Caco-2 (cell line): ENCODE results near the gene LRRC74B. TPM values are rescaled to one million over a fixed set of nuclear protein-coding genes. Genes with fewer than 3 reads are reported as not detected.
A peak's percentile ranks its signal among the peaks of the same experiment; 100 is the strongest.

Experiments used
- BruUV-seq: library from RNA; stranded (reverse); fragments of 400-500 nt; replicated peaks from 2 replicates; lab custom pipeline; 2021; lab: Mats Ljungman, UMichigan
- CTCF ChIA-PET: fragments of 300-600 bp; sonication (Branson Sonifier 250); formaldehyde crosslinking; loops from one replicate; lab custom pipeline; 2022; ENCODE audit warnings: antibody characterized with exemption; lab: Charles Lee
- POLR2A ChIA-PET: fragments of 300-600 bp; sonication (Branson Sonifier 250); formaldehyde crosslinking; loops from one replicate; lab custom pipeline; 2022; ENCODE audit warnings: antibody characterized with exemption; lab: Charles Lee
- DNase-seq, 2 experiments: peaks; one replicate each; pipeline versions ENCODE4 v3.0.0 to v3.0.0-alpha.2; 2020 to 2022
- H3K27me3 ChIP-seq: replicated peaks from 2 replicates; pipeline ENCODE4 v1.6.0; 2011; ENCODE audit warnings: low read length; ENCODE audit not compliant: control insufficient read depth, insufficient read depth
- H3K36me3 ChIP-seq: 2 replicates; pipeline ENCODE4 v1.5.1; 2011; ENCODE audit warnings: low read length; ENCODE audit not compliant: control insufficient read depth, insufficient read depth
- H3K4me1 ChIP-seq: fragments of 250-450 bp; sonication (Bioruptor Pico); 2 replicates; pipeline ENCODE4 v1.5.1; 2020; ENCODE audit warnings: mild to moderate bottlenecking
- H3K4me3 ChIP-seq: 2 replicates; pipeline ENCODE4 v1.5.1; 2011; ENCODE audit warnings: low read depth, mild to moderate bottlenecking, control low read depth, low read length
- H3K9me3 ChIP-seq: fragments of 250-450 bp; sonication (Bioruptor Pico); 2 replicates; pipeline ENCODE4 v1.5.1; 2020; ENCODE audit warnings: mild to moderate bottlenecking, moderate library complexity
- H3K27ac Mint-ChIP-seq: one replicate; pipeline ENCODE4 v1.8.0; 2022; ENCODE audit warnings: mixed read lengths; ENCODE audit not compliant: unreplicated experiment
- H3K27me3 Mint-ChIP-seq: one replicate; pipeline ENCODE4 v1.8.0; 2022; ENCODE audit warnings: mixed read lengths; ENCODE audit not compliant: insufficient read depth, unreplicated experiment
- H3K36me3 Mint-ChIP-seq: one replicate; pipeline ENCODE4 v1.8.0; 2022; ENCODE audit warnings: mild to moderate bottlenecking, mixed read lengths; ENCODE audit not compliant: insufficient read depth, unreplicated experiment
- H3K4me1 Mint-ChIP-seq: one replicate; pipeline ENCODE4 v1.8.0; 2022; ENCODE audit warnings: low read depth, mixed read lengths; ENCODE audit not compliant: unreplicated experiment
- H3K4me3 Mint-ChIP-seq: one replicate; pipeline ENCODE4 v1.8.0; 2022; ENCODE audit warnings: mild to moderate bottlenecking, moderate library complexity, mixed read lengths; ENCODE audit not compliant: unreplicated experiment
- H3K9me3 Mint-ChIP-seq: one replicate; pipeline ENCODE4 v1.8.0; 2022; ENCODE audit warnings: mixed read lengths; ENCODE audit not compliant: unreplicated experiment
- CTCF ChIP-seq, 2 experiments: fragments of 200-600 bp in 1 of 2; IDR thresholded peaks; 1 replicate in 1 of 2; 2 replicates in 1 of 2; pipeline versions ENCODE4 v1.5.1 to v1.8.0; 2011 to 2022; ENCODE audit warnings: antibody characterized with exemption in 1 of 2, control low read depth in 1 of 2, inconsistent platforms in 1 of 2, low read depth in 1 of 2, low read length in 1 of 2, mild to moderate bottlenecking in 1 of 2, moderate library complexity in 1 of 2; ENCODE audit not compliant: insufficient read depth in 1 of 2, severe bottlenecking in 1 of 2, unreplicated experiment in 1 of 2
- intact Hi-C: fragments of 100-400 bp; cut with micrococcal nuclease; formaldehyde crosslinking; loops from one replicate; pipeline ENCODE4 v1.10.0; 2022; ENCODE audit not compliant: unreplicated experiment
- total RNA-seq: library from RNA; stranded (reverse); gene quantifications from 2 replicates; pipeline ENCODE4 v1.2.3, GENCODE V29; 2022

The LRRC74B gene
- total RNA-seq, 1 experiment from 2014 or later = not detected

- CTCF ChIA-PET = interaction anchor here (0.9 kb wide), 1 partner anchor 251 kb away, joined by 3 read pairs; no protein-coding TSS in a partner anchor
- no peaks in the 10 kb centered on the region for H3K9me3 Mint-ChIP-seq
- H3K4me3 ChIP-seq = no peak overlapping the region
- no TSS peak for BruUV-seq
- H3K27ac Mint-ChIP-seq = no peak overlapping the region
- POLR2A ChIA-PET = no interaction called here
- DNase-seq = peak; percentile 67 to 75
- H3K4me1 ChIP-seq = peaks cover 12% of the 10 kb centered on the region; the same call in 1 of the 2 replicates
- no peaks in the 10 kb centered on the region for H3K36me3 ChIP-seq
- H3K27me3 Mint-ChIP-seq = no peaks in the 10 kb centered on the region
- no peak overlapping the region for H3K4me3 Mint-ChIP-seq
- H3K36me3 Mint-ChIP-seq = peaks cover 5% of the 10 kb centered on the region
- H3K27me3 ChIP-seq = no peaks in the 10 kb centered on the region
- H3K9me3 ChIP-seq = no peaks in the 10 kb centered on the region
- no peak for TF ChIP-seq CTCF (IDR thresholded peaks at IDR 0.05; ENCODE audit: insufficient read depth in 1 of 2, low read depth in 1 of 2, low read length in 1 of 2, severe bottlenecking in 1 of 2, unreplicated experiment in 1 of 2)
- intact Hi-C loops = no loop called here
- H3K4me1 Mint-ChIP-seq = peaks cover 11% of the 10 kb centered on the region
These were observed 35.9 kb upstream of the LRRC74B start for GRCh38 chr22:21009638-21010425.

- Mint-ChIP-seq H3K36me3 (peaks cover 7% of the 10 kb centered on the region), H3K4me3 (no peak overlapping the region), H3K27me3 (no peaks in the 10 kb centered on the region), H3K9me3 (no peaks in the 10 kb centered on the region), H3K4me1 (peaks cover 17% of the 10 kb centered on the region), H3K27ac (no peak overlapping the region)
- H3K36me3 ChIP-seq = no peaks in the 10 kb centered on the region
- DNase-seq = no peak
- no peak for TF ChIP-seq CTCF (IDR thresholded peaks at IDR 0.05; ENCODE audit: insufficient read depth in 1 of 2, low read depth in 1 of 2, low read length in 1 of 2, severe bottlenecking in 1 of 2, unreplicated experiment in 1 of 2)
- BruUV-seq = no TSS peak
- no peaks in the 10 kb centered on the region for H3K9me3 ChIP-seq
- POLR2A ChIA-PET = no interaction called here
- CTCF ChIA-PET = no interaction called here
- intact Hi-C loops = no loop called here
- H3K4me3 ChIP-seq = no peak overlapping the region
- peaks cover 13% of the 10 kb centered on the region; the same call in 1 of the 2 replicates for H3K4me1 ChIP-seq
- H3K27me3 ChIP-seq = no peaks in the 10 kb centered on the region
These were observed 35.2 kb upstream of the LRRC74B start for GRCh38 chr22:21010426-21011113.

- Mint-ChIP-seq H3K4me3 (no peak overlapping the region), H3K27me3 (no peaks in the 10 kb centered on the region), H3K36me3 (peaks cover 7% of the 10 kb centered on the region), H3K4me1 (peaks cover 17% of the 10 kb centered on the region), H3K27ac (no peak overlapping the region), H3K9me3 (no peaks in the 10 kb centered on the region)
- Histone ChIP-seq H3K36me3 (no peaks in the 10 kb centered on the region), H3K27me3 (no peaks in the 10 kb centered on the region), H3K4me1 (peaks cover 13% of the 10 kb centered on the region; the same call in 1 of the 2 replicates), H3K4me3 (no peak overlapping the region), H3K9me3 (no peaks in the 10 kb centered on the region)
- CTCF ChIA-PET = no interaction called here
- POLR2A ChIA-PET = no interaction called here
- no TSS peak for BruUV-seq
- no peak for TF ChIP-seq CTCF (IDR thresholded peaks at IDR 0.05; ENCODE audit: insufficient read depth in 1 of 2, low read depth in 1 of 2, low read length in 1 of 2, severe bottlenecking in 1 of 2, unreplicated experiment in 1 of 2)
- intact Hi-C loops = no loop called here
- DNase-seq = no peak
These were observed 33.0 kb upstream of the LRRC74B start for GRCh38 chr22:21012446-21013407.
